ENCODE results near the gene SIGLEC8. TPM values are rescaled to one million over a fixed set of nuclear protein-coding genes. Genes with fewer than 3 reads are reported as not detected.

Gene SIGLEC8
- total RNA-seq, 4 donors from 2014 or later, result 0.20 to 5.5 (median 0.87) TPM

- DNase-seq (ENCODE audit: low spot score in 2 of 2), result peak; percentile 71 to 93
- no peaks in the 10 kb centered on the region for H3K4me1 ChIP-seq
- WGBS, 2 donors, result 28 to 31% methylated on average over 7 of the region's 7 CpGs
- H3K36me3 ChIP-seq, result no peaks in the 10 kb centered on the region
- no peak overlapping the region for H3K4me3 ChIP-seq
- no peaks in the 10 kb centered on the region for H3K9me3 ChIP-seq
- H3K27ac ChIP-seq, result no peak overlapping the region
- H3K27me3 ChIP-seq, result peaks cover 0 to 18% of the 10 kb centered on the region in 2 donors
- TF ChIP-seq CTCF (IDR thresholded peaks at IDR 0.05) (peak; percentile 71 to 81 (median 77)), POLR2A (IDR thresholded peaks at IDR 0.05) (no peak)
These were observed 14.9 kb upstream of the SIGLEC8 start for GRCh38 chr19:51473009-51473707.

- TF ChIP-seq CTCF (IDR thresholded peaks at IDR 0.05) (no peak), POLR2A (IDR thresholded peaks at IDR 0.05) (no peak), EP300 (IDR thresholded peaks at IDR 0.05) (no peak)
- Histone ChIP-seq H3K9me3 (no peaks in the 10 kb centered on the region), H3K4me1 (no peaks in the 10 kb centered on the region), H3K4me3 (no peak overlapping the region), H3K36me3 (no peaks in the 10 kb centered on the region), H3K27me3 (peaks cover 0 to 18% of the 10 kb centered on the region in 2 donors), H3K27ac (no peak overlapping the region)
- DNase-seq (ENCODE audit: low spot score in 2 of 2), result no peak
- 17% methylated on average over 4 of the region's 4 CpGs for WGBS, 2 donors
These were observed 14.4 kb upstream of the SIGLEC8 start for GRCh38 chr19:51472607-51473006.

DNA sequence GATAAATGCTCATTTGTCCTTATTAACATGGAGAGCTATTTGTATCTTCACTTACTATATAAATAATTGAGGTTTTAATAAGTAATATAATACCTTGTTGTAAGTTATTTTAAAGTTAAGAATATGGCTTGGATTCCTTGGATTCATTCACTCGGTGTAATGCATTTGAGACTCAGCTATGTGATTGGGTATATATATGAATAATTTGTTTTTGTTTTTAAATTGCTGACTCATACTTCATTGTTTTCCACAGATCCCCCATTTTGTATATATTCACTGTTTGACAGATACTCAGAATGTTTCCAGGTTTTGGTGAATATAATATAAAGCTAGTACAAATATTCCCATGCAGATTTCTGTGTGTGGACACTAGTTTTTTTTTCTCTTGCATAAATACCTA lies 13.3 kb upstream of the SIGLEC8 start:
- Histone ChIP-seq H3K9me3 (no peaks in the 10 kb centered on the region), H3K27ac (no peak overlapping the region), H3K36me3 (no peaks in the 10 kb centered on the region), H3K27me3 (peaks cover 0 to 18% of the 10 kb centered on the region in 2 donors), H3K4me3 (no peak overlapping the region), H3K4me1 (no peaks in the 10 kb centered on the region)
- DNase-seq (ENCODE audit: low spot score in 2 of 2), result no peak
- TF ChIP-seq CTCF (IDR thresholded peaks at IDR 0.05), result no peak
- no peak for TF ChIP-seq EP300 (IDR thresholded peaks at IDR 0.05)
- no peak for TF ChIP-seq POLR2A (IDR thresholded peaks at IDR 0.05)
- 44 to 47% methylated on average over 1 of the region's 1 CpG for WGBS, 2 donors

- Histone ChIP-seq H3K9me3 (no peaks in the 10 kb centered on the region), H3K27ac (no peak overlapping the region), H3K36me3 (no peaks in the 10 kb centered on the region), H3K4me1 (no peaks in the 10 kb centered on the region), H3K27me3 (peaks cover 0 to 18% of the 10 kb centered on the region in 2 donors), H3K4me3 (no peak overlapping the region)
- TF ChIP-seq EP300 (IDR thresholded peaks at IDR 0.05), result no peak
- TF ChIP-seq POLR2A (IDR thresholded peaks at IDR 0.05), result no peak
- TF ChIP-seq CTCF (IDR thresholded peaks at IDR 0.05), result no peak
- DNase-seq (ENCODE audit: low spot score in 2 of 2), result no peak
- 85 to 88% methylated on average over 9 of the region's 9 CpGs for WGBS, 2 donors
These were observed 12.7 kb upstream of the SIGLEC8 start for GRCh38 chr19:51470966-51471365.

GRCh38 chr19:51469629-51470028 lies 11.4 kb upstream of the SIGLEC8 start:
- DNase-seq (ENCODE audit: low spot score in 2 of 2), result no peak
- TF ChIP-seq CTCF (IDR thresholded peaks at IDR 0.05) (no peak), POLR2A (IDR thresholded peaks at IDR 0.05) (no peak), EP300 (IDR thresholded peaks at IDR 0.05) (no peak)
- Histone ChIP-seq H3K4me1 (no peaks in the 10 kb centered on the region), H3K27me3 (peaks cover 0 to 19% of the 10 kb centered on the region in 2 donors), H3K4me3 (no peak overlapping the region), H3K27ac (no peak overlapping the region), H3K36me3 (no peaks in the 10 kb centered on the region), H3K9me3 (no peaks in the 10 kb centered on the region)
- 22 to 71% methylated on average over 1 of the region's 1 CpG for WGBS, 2 donors
